ENCODE results near the gene RASA3. TPM values are rescaled to one million over a fixed set of nuclear protein-coding genes. Genes with fewer than 3 reads are reported as not detected.

The RASA3 gene
- total RNA-seq, 2 experiments from 2014 or later: 3.6 to 17.9 TPM

DNA sequence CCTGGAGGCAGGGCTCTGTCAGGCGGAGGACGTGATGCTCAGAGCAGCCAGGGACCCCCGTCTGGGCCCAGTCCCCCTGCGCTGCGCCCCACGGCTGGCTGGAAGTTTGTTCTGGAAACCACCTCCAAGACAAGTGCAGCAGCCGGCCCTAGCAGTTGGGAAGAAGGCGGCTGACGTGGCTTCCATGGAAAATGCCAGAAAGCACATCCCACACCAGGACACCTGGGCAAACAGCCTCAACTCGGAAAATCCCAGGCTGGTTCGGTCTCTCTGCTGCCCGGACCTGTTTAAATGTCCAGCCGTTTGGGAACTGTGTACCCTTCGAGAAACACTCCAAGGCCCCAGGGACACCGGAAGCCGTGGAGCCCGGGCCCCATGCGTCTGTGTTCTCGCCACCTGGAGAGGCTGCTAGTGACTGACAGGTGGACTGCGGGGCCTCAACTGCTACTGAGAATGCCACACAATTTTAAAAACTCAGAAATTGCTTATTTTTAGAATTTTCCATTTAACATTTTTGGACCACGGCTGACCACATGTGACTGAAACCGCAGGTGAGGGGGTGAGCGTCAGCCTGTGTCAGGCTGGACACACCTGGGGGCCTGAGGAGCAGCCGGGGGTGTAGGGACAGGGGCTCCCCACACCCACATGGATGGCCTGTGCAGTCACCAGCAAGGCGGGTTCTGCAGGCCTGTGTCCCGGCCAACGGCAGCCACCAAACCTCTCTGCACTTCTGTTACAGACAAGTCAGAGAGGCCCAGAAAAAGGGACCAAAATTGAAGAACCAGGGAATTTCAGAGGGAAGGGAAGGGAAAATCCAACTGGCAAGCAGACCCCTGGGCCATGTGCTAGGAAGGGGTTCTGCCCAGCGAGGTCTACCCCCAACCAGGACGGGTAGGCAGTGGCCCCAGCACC is 31.7 kb downstream of the RASA3 start:
- ChIA-PET CTCF (ENCODE audit: unreplicated experiment) (no interaction called here), POLR2A (interaction anchor here (0.5 kb wide), 1 partner anchor 148 kb away, joined by 4 read pairs; no protein-coding TSS in a partner anchor)
- intact Hi-C loops (cut with micrococcal nuclease; ENCODE audit: unreplicated experiment): no loop called here
- Histone ChIP-seq H3K4me3 (ENCODE audit: low read depth, low read length, poor library complexity, severe bottlenecking) (no peak overlapping the region), H3K9me2 (ENCODE audit: insufficient read depth, low read length) (no peaks in the 10 kb centered on the region), H3K4me2 (ENCODE audit: low read length) (no peak overlapping the region), H2AFZ (ENCODE audit: low read length) (no peak overlapping the region), H3K36me3 (ENCODE audit: insufficient read depth, low read length) (no peaks in the 10 kb centered on the region), H3K4me1 (ENCODE audit: insufficient read depth, low read length, poor library complexity, severe bottlenecking) (peaks cover 9% of the 10 kb centered on the region), H4K20me1 (ENCODE audit: insufficient read depth, low read length) (no peaks in the 10 kb centered on the region), H3K27ac (ENCODE audit: low read depth, low read length, poor library complexity, severe bottlenecking) (no peak overlapping the region), H3K9me3 (ENCODE audit: low read length) (no peaks in the 10 kb centered on the region), H3K79me2 (ENCODE audit: insufficient read depth, low read depth, low read length) (no peaks in the 10 kb centered on the region)
- no TSS peak for BruUV-seq (replicated peaks)
- TF ChIP-seq, protein P1, sequence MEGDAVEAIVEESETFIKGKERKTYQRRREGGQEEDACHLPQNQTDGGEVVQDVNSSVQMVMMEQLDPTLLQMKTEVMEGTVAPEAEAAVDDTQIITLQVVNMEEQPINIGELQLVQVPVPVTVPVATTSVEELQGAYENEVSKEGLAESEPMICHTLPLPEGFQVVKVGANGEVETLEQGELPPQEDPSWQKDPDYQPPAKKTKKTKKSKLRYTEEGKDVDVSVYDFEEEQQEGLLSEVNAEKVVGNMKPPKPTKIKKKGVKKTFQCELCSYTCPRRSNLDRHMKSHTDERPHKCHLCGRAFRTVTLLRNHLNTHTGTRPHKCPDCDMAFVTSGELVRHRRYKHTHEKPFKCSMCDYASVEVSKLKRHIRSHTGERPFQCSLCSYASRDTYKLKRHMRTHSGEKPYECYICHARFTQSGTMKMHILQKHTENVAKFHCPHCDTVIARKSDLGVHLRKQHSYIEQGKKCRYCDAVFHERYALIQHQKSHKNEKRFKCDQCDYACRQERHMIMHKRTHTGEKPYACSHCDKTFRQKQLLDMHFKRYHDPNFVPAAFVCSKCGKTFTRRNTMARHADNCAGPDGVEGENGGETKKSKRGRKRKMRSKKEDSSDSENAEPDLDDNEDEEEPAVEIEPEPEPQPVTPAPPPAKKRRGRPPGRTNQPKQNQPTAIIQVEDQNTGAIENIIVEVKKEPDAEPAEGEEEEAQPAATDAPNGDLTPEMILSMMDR (conservative IDR thresholded peaks at IDR 0.05; ENCODE audit: low read length): no peak
- TF ChIP-seq EZH2phosphoT487 (IDR thresholded peaks at IDR 0.05; ENCODE audit: borderline replicate concordance, low read depth, low read length): no peak
- no peak for DNase-seq (ENCODE audit: low spot score)

DNA sequence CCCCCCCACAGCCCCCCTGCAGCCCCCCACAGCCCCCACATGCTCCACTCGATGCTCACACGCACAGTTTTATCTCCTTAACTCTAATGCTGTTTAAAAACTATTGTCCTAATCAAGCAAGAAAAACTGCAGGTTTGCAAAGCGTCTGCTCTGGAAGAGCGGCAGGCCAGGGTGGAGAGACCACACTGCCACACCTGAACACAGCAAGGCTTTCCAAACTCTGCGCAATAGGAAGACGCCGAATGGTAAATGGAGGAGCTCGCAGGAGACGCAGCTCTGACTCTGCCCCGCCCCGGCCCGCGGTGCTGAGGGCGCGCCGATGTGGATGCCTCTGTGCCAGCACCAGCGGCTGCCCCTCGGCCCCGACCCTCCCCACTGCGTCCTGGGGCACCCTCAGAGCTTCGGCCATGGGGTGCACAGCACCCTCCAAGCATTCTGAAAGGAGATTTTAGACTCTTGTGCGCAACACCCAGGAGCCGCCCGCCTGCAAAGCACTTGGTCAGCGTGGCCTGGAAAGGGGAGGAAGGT is 32.4 kb downstream of the RASA3 start:
- TF ChIP-seq, protein P1 (conservative IDR thresholded peaks at IDR 0.05; ENCODE audit: low read length): no peak
- no peak for TF ChIP-seq EZH2phosphoT487 (IDR thresholded peaks at IDR 0.05; ENCODE audit: borderline replicate concordance, low read depth, low read length)
- no peaks in the 10 kb centered on the region for H4K20me1 ChIP-seq (ENCODE audit: insufficient read depth, low read length)

More for the DNA sequence above, 32.4 kb downstream of the RASA3 start:
- Histone ChIP-seq H3K36me3 (ENCODE audit: insufficient read depth, low read length) (no peaks in the 10 kb centered on the region), H3K4me3 (ENCODE audit: low read depth, low read length, poor library complexity, severe bottlenecking) (no peak overlapping the region), H2AFZ (ENCODE audit: low read length) (no peak overlapping the region), H3K79me2 (ENCODE audit: insufficient read depth, low read depth, low read length) (no peaks in the 10 kb centered on the region), H3K4me2 (ENCODE audit: low read length) (no peak overlapping the region), H3K9me2 (ENCODE audit: insufficient read depth, low read length) (no peaks in the 10 kb centered on the region), H3K27ac (ENCODE audit: low read depth, low read length, poor library complexity, severe bottlenecking) (no peak overlapping the region), H3K4me1 (ENCODE audit: insufficient read depth, low read length, poor library complexity, severe bottlenecking) (peaks cover 9% of the 10 kb centered on the region), H3K9me3 (ENCODE audit: low read length) (no peaks in the 10 kb centered on the region)
- POLR2A ChIA-PET: interaction anchor here (0.5 kb wide), 1 partner anchor 149 kb away, joined by 4 read pairs; no protein-coding TSS in a partner anchor
- CTCF ChIA-PET (ENCODE audit: unreplicated experiment): no interaction called here
- peak; percentile 16 for DNase-seq (ENCODE audit: low spot score)
- intact Hi-C loops (cut with micrococcal nuclease; ENCODE audit: unreplicated experiment): no loop called here
- no TSS peak for BruUV-seq (replicated peaks)
